Endothelial cell of umbilical vein (primary cell): ENCODE measurements around the gene NIPA2.

ENCODE experiments used
- CTCF ChIP-seq, 2 donors: IDR thresholded peaks; 1 replicate in 1 of 2; 2 replicates in 1 of 2; pipeline ENCODE4 v1.5.1; 2011; ENCODE audit warnings: low read length in 2 of 2, mild to moderate bottlenecking in 2 of 2, moderate library complexity in 2 of 2, control low read depth in 1 of 2, inconsistent platforms in 1 of 2, low read depth in 1 of 2; ENCODE audit not compliant: insufficient read depth in 1 of 2; ENCODE audit errors: extremely low read depth in 1 of 2
- EZH2 ChIP-seq: IDR thresholded peaks from 2 replicates; pipeline ENCODE4 v1.6.1; 2012; ENCODE audit warnings: borderline replicate concordance, low read depth, mild to moderate bottlenecking, moderate library complexity, low read length, inconsistent platforms; ENCODE audit not compliant: severe bottlenecking
- FOS ChIP-seq: IDR thresholded peaks from 2 replicates; pipeline ENCODE4 v1.6.1; 2011; ENCODE audit warnings: mild to moderate bottlenecking, low read length, moderate library complexity, borderline replicate concordance; ENCODE audit not compliant: insufficient read depth
- GATA2 ChIP-seq: IDR thresholded peaks from 2 replicates; pipeline ENCODE4 v1.7.0; 2011; ENCODE audit warnings: low read depth, mild to moderate bottlenecking, moderate library complexity, mixed read lengths, low read length; ENCODE audit not compliant: insufficient read length, insufficient read depth
- JUN ChIP-seq: IDR thresholded peaks from 2 replicates; pipeline ENCODE4 v1.6.1; 2011; ENCODE audit warnings: borderline replicate concordance, low read depth; ENCODE audit not compliant: insufficient read length, insufficient read depth
- MAX ChIP-seq: IDR thresholded peaks from 2 replicates; pipeline ENCODE4 v1.6.1; 2011; ENCODE audit not compliant: insufficient read depth, insufficient read length
- MYC ChIP-seq: IDR thresholded peaks from one replicate; pipeline ENCODE4 v1.6.1; 2011; ENCODE audit warnings: mild to moderate bottlenecking, low read depth, low read length
- POLR2A ChIP-seq: IDR thresholded peaks from 2 replicates; pipeline ENCODE4 v1.6.1; 2012; ENCODE audit warnings: low read depth, mild to moderate bottlenecking, control low read depth, low read length
- POLR2AphosphoS5 ChIP-seq: IDR thresholded peaks from 2 replicates; pipeline ENCODE4 v1.6.1; 2012; ENCODE audit warnings: low read depth, mild to moderate bottlenecking, control low read depth, low read length, moderate library complexity; ENCODE audit not compliant: insufficient read depth

DNA sequence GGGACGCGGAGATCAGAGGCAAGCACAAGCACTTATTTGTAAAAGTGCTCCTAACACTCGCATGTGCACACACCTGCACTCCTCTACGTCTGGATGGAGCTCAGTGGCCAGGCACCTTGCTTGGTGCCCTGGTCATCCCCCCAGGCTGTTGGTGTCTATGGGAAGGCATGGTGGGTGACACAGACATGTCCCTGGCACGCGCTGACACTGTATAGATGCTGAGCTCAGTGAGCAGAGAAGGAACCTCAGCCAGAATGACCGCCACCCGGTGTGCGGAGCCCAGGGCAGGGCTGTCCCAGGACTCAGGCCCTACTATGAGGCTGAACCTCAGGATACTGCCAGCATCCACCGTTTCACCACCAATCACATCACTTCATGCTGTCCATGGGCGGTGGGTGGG is 64.5 kb downstream of the NIPA2 start:
- TF ChIP-seq CTCF (IDR thresholded peaks at IDR 0.05; ENCODE audit: extremely low read depth in 1 of 2, insufficient read depth in 1 of 2, low read depth in 1 of 2, low read length in 2 of 2) (no peak), EZH2 (no peak), GATA2 (no peak), POLR2AphosphoS5 (no peak), POLR2A (no peak), MYC (no peak), MAX (no peak), JUN (no peak), FOS (no peak)
